Measurements from ENCODE around the gene ASAP3.

GRCh38 chr1:23524163-23524562, 40.2 kb upstream of the ASAP3 start:
- no peak for TF ChIP-seq ZNF580 (tag by site-specific recombination; IDR thresholded peaks at IDR 0.05)
- no peak for TF ChIP-seq KLF1 (tag by site-specific recombination; IDR thresholded peaks at IDR 0.05)
- no peak for TF ChIP-seq ZNF184 (tag by site-specific recombination; IDR thresholded peaks at IDR 0.05)
- no peak for TF ChIP-seq ZNF146 (tag by site-specific recombination; IDR thresholded peaks at IDR 0.05)
- TF ChIP-seq YY1 (tag by site-specific recombination; IDR thresholded peaks at IDR 0.05) = no peak
- TF ChIP-seq ZBTB1 (tag by site-specific recombination; IDR thresholded peaks at IDR 0.05) = no peak
- no peak for TF ChIP-seq ZNF513 (tag by site-specific recombination; IDR thresholded peaks at IDR 0.05)
- no peak for TF ChIP-seq CTCF (tag by site-specific recombination; IDR thresholded peaks at IDR 0.05)
- no peak for TF ChIP-seq GFI1B (tag by site-specific recombination; IDR thresholded peaks at IDR 0.05)
- no peak for TF ChIP-seq ZNF548 (tag by site-specific recombination; IDR thresholded peaks at IDR 0.05)
- no peak for TF ChIP-seq ZBTB7A (tag by site-specific recombination; IDR thresholded peaks at IDR 0.05; ENCODE audit: low read depth)
- no peak for TF ChIP-seq ZBTB21 (tag by site-specific recombination; IDR thresholded peaks at IDR 0.05)
